MCF 10A (cell line): ENCODE measurements around the gene PRLH. TPM values are rescaled to one million over a fixed set of nuclear protein-coding genes. Genes with fewer than 3 reads are reported as not detected.

ENCODE experiments used
- BruUV-seq: library from RNA; stranded (reverse); fragments of 400-500 nt; replicated peaks from 2 replicates; lab custom pipeline; 2021; lab: Mats Ljungman, UMichigan
- CTCF ChIA-PET: fragments of 300-600 bp; sonication (Branson Sonifier 250); formaldehyde crosslinking; extraction: SDS; loops from one replicate; lab custom pipeline; 2021; ENCODE audit warnings: antibody characterized with exemption, inconsistent platforms; lab: Yijun Ruan, JAX
- POLR2A ChIA-PET: fragments of 300-600, 350-650 bp; sonication (Branson Sonifier 250); formaldehyde crosslinking; extraction: SDS; loops from one replicate; lab custom pipeline; 2020; ENCODE audit warnings: antibody characterized with exemption, inconsistent platforms; lab: Yijun Ruan, JAX
- DNase-seq: peaks from one replicate; pipeline ENCODE4 v3.0.0-alpha.2; 2018; ENCODE audit not compliant: unreplicated experiment
- H3K27ac Mint-ChIP-seq: one replicate; pipeline ENCODE4 v1.8.0; 2022; ENCODE audit warnings: mild to moderate bottlenecking, low read depth, mixed read lengths; ENCODE audit not compliant: unreplicated experiment
- H3K27me3 Mint-ChIP-seq: one replicate; pipeline ENCODE4 v1.8.0; 2022; ENCODE audit warnings: mixed read lengths; ENCODE audit not compliant: insufficient read depth, unreplicated experiment
- H3K36me3 Mint-ChIP-seq: one replicate; pipeline ENCODE4 v1.8.0; 2022; ENCODE audit warnings: mild to moderate bottlenecking, moderate library complexity, mixed read lengths; ENCODE audit not compliant: insufficient read depth, unreplicated experiment
- H3K4me1 Mint-ChIP-seq: one replicate; pipeline ENCODE4 v1.8.0; 2022; ENCODE audit warnings: mixed read lengths; ENCODE audit not compliant: insufficient read depth, unreplicated experiment
- H3K4me3 Mint-ChIP-seq: one replicate; pipeline ENCODE4 v1.8.0; 2022; ENCODE audit warnings: mild to moderate bottlenecking, moderate library complexity, mixed read lengths; ENCODE audit not compliant: unreplicated experiment
- H3K9me3 Mint-ChIP-seq: one replicate; pipeline ENCODE4 v1.8.0; 2022; ENCODE audit warnings: mixed read lengths; ENCODE audit not compliant: unreplicated experiment
- CTCF ChIP-seq: fragments of 200-600 bp; IDR thresholded peaks from one replicate; pipeline ENCODE4 v1.8.0; 2022; ENCODE audit warnings: antibody characterized with exemption, mild to moderate bottlenecking; ENCODE audit not compliant: unreplicated experiment
- intact Hi-C: fragments of 100-400 bp; cut with micrococcal nuclease; formaldehyde crosslinking; loops from 2 replicates; pipeline ENCODE4 v1.14.1; 2022
- total RNA-seq: library from RNA; stranded (reverse); gene quantifications from 2 replicates; pipeline ENCODE4 v1.2.3, GENCODE V29; 2022

The PRLH gene
- total RNA-seq, 1 experiment from 2014 or later, result not detected

- ChIA-PET CTCF (interaction anchor here (0.6 to 9.3 kb wide), 12 partner anchors 8 to 474 kb away, joined by 3 to 239 read pairs (median 4); partner anchors contain the start of gene RAB17), POLR2A (interaction anchor here (2.1 kb wide), 1 partner anchor 14 kb away, joined by 13 read pairs; the partner anchor contains the start of gene RAB17)
- Mint-ChIP-seq H3K27me3 (no peaks in the 10 kb centered on the region), H3K36me3 (no peaks in the 10 kb centered on the region), H3K4me1 (peaks cover 17% of the 10 kb centered on the region), H3K4me3 (peak overlapping the region; percentile 55), H3K9me3 (no peaks in the 10 kb centered on the region), H3K27ac (peak overlapping the region; percentile 86)
- TF ChIP-seq CTCF, result no peak
- BruUV-seq, result no TSS peak
- peak; percentile 82 for DNase-seq
- intact Hi-C loops, result loop anchor here (1.0 to 5.0 kb wide), 2 partner anchors 163 to 482 kb away; partner anchors contain the start of gene COL6A3
Observed at GRCh38 chr2:237574894-237575868, 8.8 kb downstream of the PRLH start.

- no peak for DNase-seq
- ChIA-PET POLR2A (interaction anchor here (2.1 kb wide), 1 partner anchor 13 kb away, joined by 13 read pairs; the partner anchor contains the start of gene RAB17), CTCF (interaction anchor here (0.7 to 9.3 kb wide), 7 partner anchors 7 to 475 kb away, joined by 3 to 239 read pairs (median 4); partner anchors contain the start of gene RAB17)
- Mint-ChIP-seq H3K9me3 (no peaks in the 10 kb centered on the region), H3K36me3 (no peaks in the 10 kb centered on the region), H3K4me1 (peaks cover 17% of the 10 kb centered on the region), H3K27me3 (no peaks in the 10 kb centered on the region), H3K4me3 (no peak overlapping the region), H3K27ac (peak overlapping the region; percentile 13)
- BruUV-seq, result no TSS peak
- TF ChIP-seq CTCF, result no peak
- intact Hi-C loops, result loop anchor here (1.0 kb wide), 1 partner anchor 483 kb away; no protein-coding TSS in a partner anchor
Observed at GRCh38 chr2:237575869-237576862, 9.8 kb downstream of the PRLH start.

GRCh38 chr2:237576974-237577373 is 10.6 kb downstream of the PRLH start:
- ChIA-PET POLR2A (interaction anchor here (2.1 kb wide), 1 partner anchor 13 kb away, joined by 13 read pairs; the partner anchor contains the start of gene RAB17), CTCF (interaction anchor here (0.7 to 9.3 kb wide), 2 partner anchors 67 to 84 kb away, joined by 3 to 239 read pairs; no protein-coding TSS in a partner anchor)
- Mint-ChIP-seq H3K4me1 (peaks cover 13% of the 10 kb centered on the region), H3K36me3 (peaks cover 5% of the 10 kb centered on the region), H3K27me3 (no peaks in the 10 kb centered on the region), H3K9me3 (no peaks in the 10 kb centered on the region), H3K4me3 (no peak overlapping the region), H3K27ac (no peak overlapping the region)
- intact Hi-C loops, result no loop called here
- DNase-seq, result no peak
- BruUV-seq, result no TSS peak
- no peak for TF ChIP-seq CTCF
